GM19043 (cell line): ENCODE results near the gene TIGD1.
"Not testable (repeated sequence)": the region's sequence is repeated elsewhere in the genome, so short reads cannot be mapped to it uniquely, and the experiment has no call there.

ENCODE experiments used
- ATAC-seq: cut with Tn5 transposase; IDR thresholded peaks from one replicate; pipeline ENCODE4 v1.9.1; 2021; ENCODE audit warnings: low read depth; ENCODE audit not compliant: unreplicated experiment

TIGD1 gene

GRCh38 chr2:232571026-232571474 lies 20.7 kb upstream of the TIGD1 start:
- no peak for ATAC-seq

- ATAC-seq = not testable (repeated sequence)
These were observed 20.1 kb upstream of the TIGD1 start for GRCh38 chr2:232570481-232570880.

GRCh38 chr2:232569541-232569940 lies 19.2 kb upstream of the TIGD1 start:
- no peak for ATAC-seq

GRCh38 chr2:232568161-232568560 lies 17.8 kb upstream of the TIGD1 start:
- no peak for ATAC-seq

GRCh38 chr2:232567721-232568120 lies 17.4 kb upstream of the TIGD1 start:
- no peak for ATAC-seq

GRCh38 chr2:232563580-232563979 lies 13.2 kb upstream of the TIGD1 start:
- ATAC-seq = no peak

GRCh38 chr2:232562515-232563151 lies 12.3 kb upstream of the TIGD1 start:
- no peak for ATAC-seq

GRCh38 chr2:232556426-232556825 lies 6.1 kb upstream of the TIGD1 start:
- no peak for ATAC-seq

- ATAC-seq = no peak
These were observed 1.4 kb upstream of the TIGD1 start for GRCh38 chr2:232551776-232552175.

- ATAC-seq = no peak
These were observed 887 bp upstream of the TIGD1 start for GRCh38 chr2:232551250-232551638.

GRCh38 chr2:232549655-232550353 lies 553 bp downstream of the TIGD1 start:
- no peak for ATAC-seq

GRCh38 chr2:232547991-232548390 lies 2.4 kb downstream of the TIGD1 start:
- no peak for ATAC-seq

GRCh38 chr2:232545511-232546375 lies 4.6 kb downstream of the TIGD1 start:
- no peak for ATAC-seq

- ATAC-seq = no peak
These were observed 5.7 kb downstream of the TIGD1 start for GRCh38 chr2:232544674-232545073.

- no peak for ATAC-seq
These were observed 6.3 kb downstream of the TIGD1 start for GRCh38 chr2:232543928-232544631.

GRCh38 chr2:232543491-232543890 lies 6.9 kb downstream of the TIGD1 start:
- no peak for ATAC-seq

GRCh38 chr2:232542715-232543467 lies 7.5 kb downstream of the TIGD1 start:
- no peak for ATAC-seq

GRCh38 chr2:232541961-232542714 lies 8.2 kb downstream of the TIGD1 start:
- ATAC-seq = no peak

GRCh38 chr2:232541195-232541960 lies 9.0 kb downstream of the TIGD1 start:
- no peak for ATAC-seq
